GM18517 (cell line): ENCODE measurements around the gene SETD5.

ENCODE experiments used
- ATAC-seq: cut with Tn5 transposase; IDR thresholded peaks from one replicate; pipeline ENCODE4 v1.9.1; 2021; ENCODE audit warnings: mild to moderate bottlenecking, moderate library complexity; ENCODE audit not compliant: unreplicated experiment

Gene SETD5

DNA sequence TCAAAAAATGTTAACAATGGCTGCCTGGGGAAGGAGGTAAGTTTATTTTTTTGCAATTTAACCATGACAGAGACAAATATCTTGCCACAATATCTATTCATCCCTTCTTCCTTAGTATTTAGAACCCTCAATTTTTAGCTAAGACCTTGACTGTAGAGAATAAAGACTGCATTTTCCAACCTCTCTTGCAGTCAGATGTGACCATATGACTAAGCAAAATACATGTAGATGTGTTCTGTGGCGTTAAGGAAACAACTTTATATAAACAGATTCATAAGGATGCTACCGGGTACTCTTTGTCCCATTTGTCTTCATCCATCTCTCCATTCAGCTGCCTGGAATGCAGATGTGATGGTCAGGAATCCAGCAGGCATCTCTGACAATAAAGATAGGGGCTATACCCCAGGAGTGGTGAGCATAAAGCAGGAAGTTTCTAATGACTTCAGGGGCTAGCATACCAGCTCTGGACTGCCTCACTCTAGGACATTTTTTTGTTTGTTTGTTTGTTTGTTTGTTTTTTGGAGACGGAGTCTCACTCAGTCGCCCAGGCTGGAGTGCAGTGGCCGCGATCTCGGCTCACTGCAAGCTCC lies 115.1 kb downstream of the SETD5 start:
- no peak for ATAC-seq

DNA sequence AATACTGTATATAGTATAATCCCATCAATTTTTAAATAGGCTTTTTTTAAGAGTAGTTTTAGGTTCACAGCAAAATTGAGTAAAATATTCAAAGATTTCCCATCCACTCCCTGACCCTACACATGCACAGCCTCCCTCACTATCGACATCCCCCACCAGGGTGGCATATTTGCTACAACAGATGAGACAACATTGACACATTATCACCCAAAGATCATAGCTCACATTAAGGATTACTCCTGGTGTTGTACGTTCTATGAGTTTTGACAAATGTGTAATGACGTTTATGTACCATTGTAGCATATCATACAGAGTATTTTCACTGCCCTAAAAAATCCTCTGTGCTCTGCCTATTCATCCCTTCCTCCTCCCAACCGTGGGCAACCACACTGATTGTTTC lies 116.9 kb downstream of the SETD5 start:
- no peak for ATAC-seq

DNA sequence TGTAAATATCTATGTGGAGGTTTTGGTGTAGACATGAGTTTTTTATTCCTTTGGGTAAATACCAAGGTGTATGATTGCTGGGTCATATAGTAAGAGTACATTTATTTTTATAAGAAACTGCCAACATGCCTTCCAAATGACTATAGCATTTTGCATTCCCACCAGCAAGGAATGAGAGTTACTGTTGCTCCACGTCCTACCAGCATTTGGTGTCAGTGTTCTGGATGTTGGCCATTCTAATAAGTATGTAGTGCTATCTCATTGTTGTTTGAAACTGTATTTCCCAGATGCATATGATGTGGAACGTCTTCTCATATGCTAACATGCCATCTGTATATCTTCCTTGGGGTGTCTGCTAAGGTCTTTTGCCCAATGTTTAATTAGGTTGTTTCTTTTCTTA lies 117.5 kb downstream of the SETD5 start:
- no peak for ATAC-seq

DNA sequence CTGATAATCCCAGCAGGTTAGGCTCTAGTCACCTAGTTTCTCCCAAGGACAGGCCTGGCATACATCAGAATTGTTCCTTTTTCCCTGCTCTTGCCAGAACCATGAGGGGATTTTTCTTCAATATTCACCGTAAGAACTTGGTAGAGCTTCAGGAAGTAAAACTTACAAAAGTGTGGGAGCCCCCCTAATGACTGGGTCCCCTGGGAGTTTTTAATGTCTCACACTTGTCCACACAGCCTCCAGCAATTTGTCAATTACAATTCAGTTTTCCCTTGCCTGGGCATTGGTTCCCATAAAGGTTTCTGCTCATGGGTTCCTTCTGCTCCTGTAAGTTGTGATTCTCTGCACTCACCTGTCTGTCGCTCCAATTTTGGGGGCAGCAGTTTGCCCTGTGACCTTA lies 127.7 kb downstream of the SETD5 start:
- no peak for ATAC-seq
